Lower leg skin (tissue), 4 donors: Measurements from ENCODE around the gene PDXK. TPM values are rescaled to one million over a fixed set of nuclear protein-coding genes. Genes with fewer than 3 reads are reported as not detected.

Experiments
- DNase-seq, 2 donors: peaks; one replicate each; pipeline ENCODE4 v3.0.0-alpha.2; 2019; ENCODE audit warnings: low spot score in 2 of 2
- H3K4me3 ChIP-seq: fragments of 200-600 bp; sonication (generic); 2 replicates; pipeline ENCODE4 v1.5.1; 2017; ENCODE audit warnings: mild to moderate bottlenecking, low read depth; ENCODE audit not compliant: poor library complexity, severe bottlenecking
- CTCF ChIP-seq, 3 donors: fragments of 450-650 bp; IDR thresholded peaks; one replicate each; pipeline ENCODE4 v1.5.1; 2016; ENCODE audit warnings: antibody characterized with exemption in 3 of 3, mild to moderate bottlenecking in 3 of 3, moderate library complexity in 2 of 3
- POLR2A ChIP-seq, 2 donors: fragments of 450-650 bp; IDR thresholded peaks; one replicate each; pipeline ENCODE4 v1.6.1; 2016 to 2017; ENCODE audit warnings: antibody characterized with exemption in 2 of 2, mild to moderate bottlenecking in 1 of 2, moderate library complexity in 1 of 2
- WGBS, 2 donors: methylation state at CpG; one replicate each; pipeline ENCODE4 v1.1.5; 2018; 5-methylcytosine and 5-hydroxymethylcytosine counted together
- intact Hi-C: fragments of 100-400 bp; cut with DNase I; formaldehyde crosslinking; loops from one replicate; pipeline ENCODE4 v1.15.0; 2023; ENCODE audit warnings: low total_unique reads
- total RNA-seq, 4 donors: library from RNA; depleted of rRNA; stranded (reverse); fragments of >200 nt; gene quantifications; one replicate each; pipeline ENCODE4 v1.1.0, GENCODE V29; 2016

PDXK gene
- total RNA-seq, 4 donors from 2014 or later = 19.5 to 55.6 (median 42.1) TPM

DNA sequence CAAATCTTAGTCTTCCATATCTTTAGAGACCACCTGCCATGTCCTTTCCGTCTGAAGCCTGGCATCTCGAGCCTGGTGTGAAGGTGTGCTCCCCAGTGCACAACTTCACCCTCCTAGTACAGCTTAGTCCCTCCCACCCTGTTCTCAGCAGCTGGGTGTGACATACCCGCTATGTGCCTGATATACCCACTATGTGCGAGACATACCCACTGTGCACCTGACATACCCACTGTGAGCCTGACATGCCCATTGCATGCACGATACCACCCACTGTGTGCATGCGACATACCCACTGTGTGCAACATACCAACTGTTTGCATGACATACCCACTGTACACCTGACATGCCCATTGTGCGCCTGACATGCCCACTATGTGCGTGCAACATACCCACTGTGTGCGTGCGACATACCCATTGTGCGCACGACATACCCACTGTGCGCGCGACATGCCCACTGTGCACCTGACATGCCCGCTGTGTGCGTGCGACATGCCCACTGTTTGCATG is 67.4 kb downstream of the PDXK start:
- H3K4me3 ChIP-seq = no peak overlapping the region
- intact Hi-C loops = loop anchor here (10.0 kb wide), 1 partner anchor 122 kb away; no protein-coding TSS in a partner anchor
- 87 to 89% methylated on average over 18 of the region's 18 CpGs for WGBS, 2 donors
- DNase-seq = no peak
- TF ChIP-seq CTCF (IDR thresholded peaks at IDR 0.05) = no peak
- no peak for TF ChIP-seq POLR2A (IDR thresholded peaks at IDR 0.05)

DNA sequence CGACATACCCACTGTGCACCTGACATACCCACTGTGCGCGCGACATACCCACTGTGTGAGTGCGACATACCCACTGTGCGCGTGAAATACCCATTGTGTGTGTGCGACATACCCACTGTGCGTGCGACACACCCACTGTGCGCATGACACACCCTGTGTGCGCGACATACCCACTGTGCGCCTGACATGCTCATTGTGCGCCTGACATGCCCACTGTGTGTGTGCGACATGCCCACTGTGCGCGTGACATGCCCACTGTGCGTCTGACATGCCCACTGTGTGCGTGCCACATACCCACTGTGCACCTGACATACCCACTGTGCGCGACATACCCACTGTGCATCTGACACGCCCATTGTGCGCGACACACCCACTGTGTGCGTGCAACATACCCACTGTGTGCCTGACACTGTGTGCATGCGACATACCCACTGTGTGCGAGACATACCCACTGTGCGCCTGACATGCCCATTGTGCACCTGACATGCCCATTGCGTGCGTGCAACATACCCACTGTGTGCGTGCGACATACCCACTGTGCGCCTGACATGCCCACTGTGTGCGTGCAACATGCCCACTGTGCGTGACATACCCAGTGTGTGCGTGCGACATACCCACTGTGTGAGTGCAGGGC is 68.0 kb downstream of the PDXK start:
- TF ChIP-seq POLR2A (IDR thresholded peaks at IDR 0.05) = no peak
- TF ChIP-seq CTCF (IDR thresholded peaks at IDR 0.05) = no peak
- intact Hi-C loops = loop anchor here (10.0 kb wide), 1 partner anchor 122 kb away; no protein-coding TSS in a partner anchor
- no peak overlapping the region for H3K4me3 ChIP-seq
- no peak for DNase-seq
- WGBS, 2 donors = 89 to 94% methylated on average over 33 to 38 of the region's 38 CpGs

DNA sequence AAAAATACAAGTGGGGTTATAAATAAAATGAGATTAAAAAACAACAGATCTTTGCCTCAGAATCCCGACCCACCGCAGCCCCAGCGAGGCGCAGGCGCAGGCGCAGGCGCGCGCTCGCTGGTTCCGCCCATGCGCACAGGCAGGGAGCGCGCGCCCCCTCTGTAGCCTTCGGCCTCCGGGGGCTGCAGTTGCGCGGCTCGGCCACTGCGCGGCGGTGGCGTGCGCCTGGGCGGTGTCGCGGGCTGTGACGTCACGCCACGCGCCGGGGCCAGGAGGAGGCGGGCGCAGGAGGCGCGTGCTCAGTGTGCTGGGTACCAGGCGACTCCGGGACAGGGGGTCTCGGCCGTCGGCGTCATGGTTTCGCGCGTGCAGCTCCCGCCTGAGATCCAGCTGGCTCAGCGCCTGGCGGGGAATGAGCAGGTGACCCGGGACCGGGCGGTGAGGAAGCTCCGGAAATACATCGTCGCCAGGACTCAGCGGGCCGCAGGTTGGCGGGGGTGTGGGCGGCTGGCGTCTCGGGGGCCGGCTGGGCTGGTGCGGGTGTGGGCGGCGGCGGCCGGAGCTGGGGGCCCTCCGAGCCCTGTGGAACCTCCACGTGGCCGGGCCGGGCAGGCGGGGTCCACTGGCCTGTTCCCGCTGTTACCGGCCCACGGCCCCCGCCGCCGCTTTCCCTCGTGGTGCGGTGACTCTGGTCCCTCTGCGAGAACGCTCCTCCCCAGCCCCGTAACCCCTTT is 70.5 kb downstream of the PDXK start, which contains the start of gene RRP1:
Gene RRP1, plus strand, starts transcription at position 302 of the 734 bp plus-strand sequence. Its CDS starts 53 bp downstream, at position 355.
- TF ChIP-seq POLR2A (IDR thresholded peaks at IDR 0.05) (no peak), CTCF (IDR thresholded peaks at IDR 0.05) (peak; percentile 24 to 100 (median 88))
- WGBS, 2 donors = 1% methylated on average over 31 to 45 of the region's 83 CpGs
- peak; percentile 84 to 97 for DNase-seq
- H3K4me3 ChIP-seq = peak within 1 kb of the TSS; percentile 77
- intact Hi-C loops = loop anchor here (10.0 kb wide), 1 partner anchor 125 kb away; no protein-coding TSS in a partner anchor

DNA sequence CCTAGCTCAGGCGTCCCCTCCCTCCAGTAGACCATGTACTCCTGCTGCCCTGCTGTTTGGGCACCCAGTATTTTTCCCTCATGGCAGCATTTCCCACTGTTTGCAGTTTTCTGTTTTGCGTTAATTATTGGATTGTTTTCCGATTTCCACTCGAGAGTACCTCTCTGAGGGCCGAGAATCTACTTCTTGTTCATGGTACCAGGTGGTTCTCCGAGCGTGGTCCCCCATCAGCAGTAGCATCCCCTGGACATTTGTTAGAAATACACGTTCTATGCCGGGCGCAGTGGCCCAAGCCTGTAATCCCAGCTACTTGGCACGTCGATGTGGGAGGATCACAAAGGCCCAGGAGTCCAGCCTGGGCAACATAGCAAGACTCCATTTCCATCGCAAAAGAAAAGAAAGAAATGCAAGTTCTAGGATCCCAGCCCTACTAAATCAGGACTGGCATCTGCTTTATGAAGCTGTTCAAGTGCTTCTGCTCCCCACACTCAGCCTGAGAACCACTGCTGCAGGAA is 71.1 kb downstream of the PDXK start:
- intact Hi-C loops = no loop called here
- H3K4me3 ChIP-seq = peak overlapping the region; percentile 77
- WGBS, 2 donors = 8% methylated on average over 13 of the region's 13 CpGs
- no peak for DNase-seq
- TF ChIP-seq POLR2A (IDR thresholded peaks at IDR 0.05) = no peak
- no peak for TF ChIP-seq CTCF (IDR thresholded peaks at IDR 0.05)

DNA sequence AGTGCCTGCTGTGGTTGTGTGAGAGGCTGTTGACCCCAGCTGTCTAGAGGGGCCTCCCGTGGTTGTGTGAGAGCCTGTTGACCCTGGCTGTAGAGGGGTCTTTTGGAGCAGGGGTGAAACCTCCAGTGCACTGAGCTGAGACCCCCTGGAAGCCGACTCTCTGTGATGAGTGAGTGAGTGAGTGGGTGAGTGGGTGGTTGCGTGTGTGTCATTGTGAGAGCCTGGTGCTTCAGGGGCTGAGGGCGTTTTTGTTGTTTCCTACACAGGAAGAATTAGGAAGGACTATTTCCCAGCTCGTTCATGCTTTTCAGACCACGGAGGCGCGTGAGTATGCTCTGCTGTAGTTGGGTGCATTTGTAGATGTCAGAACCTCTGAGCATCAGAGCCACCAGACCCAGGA is 73.5 kb downstream of the PDXK start:
- 90 to 93% methylated on average over 8 of the region's 8 CpGs for WGBS, 2 donors
- no peak for DNase-seq
- intact Hi-C loops = no loop called here
- no peak for TF ChIP-seq CTCF (IDR thresholded peaks at IDR 0.05)
- TF ChIP-seq POLR2A (IDR thresholded peaks at IDR 0.05) = no peak
- H3K4me3 ChIP-seq = no peak overlapping the region
